T-helper 1 cell treated with Interleukin-12 subunit alpha and Interleukin-12 subunit beta and Interleukin-4 antibody, amounts not matched to agents 30 ng/mL and 1 ng/mL, for 36 hours (primary cell): Measurements from ENCODE around the gene AHCTF1. TPM values are rescaled to one million over a fixed set of nuclear protein-coding genes. Genes with fewer than 3 reads are reported as not detected.
"Not testable (repeated sequence)": the region's sequence is repeated elsewhere in the genome, so short reads cannot be mapped to it uniquely, and the experiment has no call there.

Experiments used
- intact Hi-C: fragments of 100-400 bp; cut with micrococcal nuclease; formaldehyde crosslinking; loops from one replicate; pipeline ENCODE4 v1.15.1; 2024
- total RNA-seq: library from RNA; stranded (reverse); gene quantifications from 2 replicates; pipeline ENCODE4 v1.2.3, GENCODE V29; 2022

The AHCTF1 gene
- total RNA-seq, 1 donor from 2014 or later: 38.2 TPM

DNA sequence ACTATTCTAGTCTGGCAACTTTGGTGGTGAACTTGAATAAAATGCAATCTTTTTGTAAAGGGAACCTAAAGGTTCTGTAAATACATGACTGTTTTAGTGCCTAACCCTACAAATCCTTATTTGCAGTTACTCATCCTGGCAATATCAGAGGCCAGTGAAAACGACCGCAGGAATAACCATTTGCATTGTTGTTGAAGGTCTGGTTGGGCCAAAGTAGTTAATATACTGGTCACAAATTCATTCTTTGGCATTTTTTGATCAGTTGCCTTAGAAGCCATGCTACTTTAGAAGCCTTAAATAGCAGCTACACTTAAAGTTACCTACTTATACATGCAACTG, 93.7 kb downstream of the AHCTF1 start:
- intact Hi-C loops: no loop called here

DNA sequence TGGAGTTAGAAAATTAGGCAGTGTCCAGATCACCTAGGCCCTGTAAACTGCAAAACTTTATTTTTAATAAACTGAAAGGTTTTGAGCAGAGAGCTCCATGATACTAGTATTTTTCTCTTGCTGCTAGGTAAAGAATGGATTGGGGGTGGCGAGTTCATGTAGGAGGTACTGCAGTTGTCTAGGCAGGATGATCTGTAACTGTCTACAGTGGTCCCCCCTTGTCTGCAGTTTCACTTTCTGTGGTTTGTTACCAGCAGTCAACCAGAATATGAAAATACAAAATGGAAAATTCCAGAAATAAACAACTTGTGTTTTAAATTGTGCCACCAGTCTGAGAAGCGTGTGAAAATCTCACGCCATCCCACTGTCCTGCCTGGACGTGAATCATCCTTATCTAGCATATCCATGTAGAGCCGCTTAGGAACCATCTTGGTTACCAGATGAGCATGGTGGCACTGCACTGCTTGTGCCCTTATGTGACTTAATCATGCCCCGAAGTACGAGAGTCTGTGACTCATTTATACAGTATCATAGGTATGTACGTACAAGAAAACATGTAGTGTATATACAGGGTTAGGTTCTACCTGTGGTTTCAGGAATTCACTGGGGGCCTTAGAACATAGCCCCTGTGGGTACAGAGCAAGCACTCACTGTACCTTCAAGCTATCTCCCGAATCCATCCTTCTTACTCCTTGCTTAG, 94.2 kb downstream of the AHCTF1 start:
- intact Hi-C loops: no loop called here

DNA sequence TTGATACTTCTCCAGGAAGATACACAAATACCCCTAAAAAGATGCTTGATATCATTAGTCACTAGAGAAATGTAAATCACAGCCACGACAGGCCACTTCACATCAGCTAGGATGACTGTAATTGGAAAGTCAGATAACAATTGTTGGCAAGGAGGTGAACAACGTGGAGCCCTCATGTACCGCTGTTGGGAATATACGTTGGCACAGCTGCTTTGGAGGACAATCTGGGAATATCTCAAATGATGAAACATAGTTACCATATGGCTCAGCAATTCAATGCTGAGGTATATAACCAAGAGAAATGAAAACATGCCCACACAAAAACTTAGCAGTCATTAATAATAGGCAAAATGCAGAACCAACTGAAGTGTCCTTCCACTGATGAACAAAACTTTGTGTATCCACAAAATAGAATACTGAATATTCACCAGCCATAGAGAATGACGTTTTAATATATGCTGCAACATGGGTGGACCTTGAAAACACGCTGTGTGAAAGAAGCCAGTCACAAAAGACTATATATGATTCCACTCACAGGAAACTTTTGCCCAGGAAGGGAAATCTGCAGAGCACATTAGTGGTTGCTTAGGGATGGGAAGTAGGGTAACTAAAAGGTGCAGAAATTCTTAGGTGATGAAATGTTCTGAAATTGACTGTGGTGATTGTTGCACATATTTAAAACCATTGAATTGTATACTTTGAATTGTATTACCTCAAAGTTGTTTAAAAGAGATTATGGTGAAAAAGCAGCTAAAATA, 95.4 kb downstream of the AHCTF1 start:
- intact Hi-C loops: no loop called here

DNA sequence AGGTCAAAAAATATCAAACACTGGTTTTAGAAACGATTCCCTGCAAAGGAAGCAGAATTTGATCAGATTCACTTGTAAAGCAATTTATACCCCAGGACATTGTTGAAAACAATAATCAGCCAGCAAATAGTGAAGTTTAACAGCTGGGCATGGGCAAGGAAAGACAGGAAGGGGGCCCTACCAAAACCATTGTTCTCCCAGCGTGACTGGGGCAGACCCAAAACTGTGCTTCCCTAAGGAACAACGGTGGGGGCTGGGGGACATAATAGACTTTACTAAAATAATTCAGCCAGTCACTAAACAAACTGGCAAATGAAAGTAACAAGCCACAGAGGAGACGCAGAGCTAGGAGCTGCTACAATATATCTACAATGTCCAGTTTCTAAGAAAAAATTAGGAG, 100.2 kb downstream of the AHCTF1 start:
- intact Hi-C loops: no loop called here

DNA sequence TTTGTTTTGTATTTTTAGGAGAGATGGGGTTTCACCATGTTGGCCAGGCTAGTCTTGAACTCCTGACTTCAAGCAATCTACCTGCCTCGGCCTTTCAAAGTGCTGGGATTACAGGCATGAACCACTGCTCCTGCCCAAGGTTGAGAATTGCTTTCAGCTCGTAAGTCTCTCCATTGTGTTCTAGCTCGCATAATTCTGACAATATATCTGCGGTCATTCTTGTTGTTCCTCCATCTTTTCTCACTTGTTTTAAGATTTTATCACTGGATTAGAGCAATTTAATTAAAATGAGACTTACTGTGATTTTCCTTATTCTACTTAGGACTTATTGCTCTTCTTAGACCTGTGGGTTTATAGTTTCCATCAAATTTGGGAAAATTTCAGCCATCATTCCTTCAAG, 102.9 kb downstream of the AHCTF1 start:
- intact Hi-C loops: no loop called here

DNA sequence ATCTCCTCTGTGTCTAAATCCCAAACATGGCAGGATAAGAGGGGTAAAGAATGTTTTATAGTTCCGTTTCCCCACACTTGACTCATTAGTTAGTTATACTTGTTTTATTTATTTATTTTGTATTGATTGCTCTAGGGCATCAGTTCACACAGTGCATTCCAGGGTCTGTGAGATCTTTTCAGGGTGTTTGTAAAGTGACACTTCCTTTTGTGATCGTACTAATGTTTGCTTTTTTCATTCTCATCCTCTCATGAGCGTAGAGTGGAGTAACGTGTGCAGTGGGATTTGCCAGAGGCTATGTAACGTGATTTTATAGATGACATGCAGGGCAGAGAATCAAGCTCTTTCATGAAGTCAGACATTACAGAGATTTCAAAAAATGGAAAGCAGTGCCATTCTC, 104.4 kb downstream of the AHCTF1 start:
- intact Hi-C loops: no loop called here

DNA sequence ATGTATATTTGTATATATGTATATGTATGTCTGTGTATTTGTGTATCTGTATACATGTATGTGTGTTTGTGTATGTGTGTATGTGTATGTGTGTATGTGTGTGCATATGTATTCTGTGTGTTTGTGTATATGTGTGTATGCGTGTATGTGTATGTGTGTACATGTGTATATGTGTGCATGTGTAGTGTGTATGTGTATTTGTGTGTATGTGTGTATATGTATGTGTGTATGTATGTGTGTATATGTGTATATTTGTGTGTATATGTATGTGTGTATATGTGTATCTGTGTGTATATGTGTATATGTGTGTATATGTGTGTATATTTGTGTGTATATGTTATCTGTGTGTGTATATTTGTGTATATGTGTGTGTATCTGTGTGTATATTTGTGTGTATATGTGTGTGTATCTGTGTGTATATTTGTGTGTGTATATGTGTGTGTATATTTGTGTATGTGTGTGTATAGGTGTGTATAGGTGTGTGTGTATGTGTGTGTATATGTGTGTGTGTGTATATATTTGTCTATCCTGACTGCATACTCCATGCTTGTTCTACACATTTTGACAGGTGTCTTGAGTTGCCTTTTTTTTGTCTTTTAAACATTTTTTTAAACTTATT, 106.1 kb downstream of the AHCTF1 start:
- intact Hi-C loops: no loop called here

DNA sequence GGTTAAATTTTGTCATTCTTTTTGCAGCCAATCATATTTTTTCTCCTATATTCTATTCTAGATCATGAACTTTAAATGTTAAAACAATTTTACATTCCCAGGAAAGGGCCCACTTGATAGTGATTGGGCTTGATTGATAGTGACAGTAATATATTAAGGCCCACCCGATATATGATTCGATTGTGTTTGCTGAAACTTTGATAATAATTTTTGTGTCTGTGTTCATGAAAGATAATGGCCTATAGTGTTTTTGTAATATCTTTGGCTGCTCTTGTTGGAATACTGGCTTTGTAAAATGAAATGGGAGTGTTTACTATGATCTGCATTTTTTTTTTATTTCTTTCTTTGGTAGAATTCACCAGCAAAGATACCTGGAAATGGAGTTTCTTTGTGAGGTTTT, 107.2 kb downstream of the AHCTF1 start:
- intact Hi-C loops: no loop called here

DNA sequence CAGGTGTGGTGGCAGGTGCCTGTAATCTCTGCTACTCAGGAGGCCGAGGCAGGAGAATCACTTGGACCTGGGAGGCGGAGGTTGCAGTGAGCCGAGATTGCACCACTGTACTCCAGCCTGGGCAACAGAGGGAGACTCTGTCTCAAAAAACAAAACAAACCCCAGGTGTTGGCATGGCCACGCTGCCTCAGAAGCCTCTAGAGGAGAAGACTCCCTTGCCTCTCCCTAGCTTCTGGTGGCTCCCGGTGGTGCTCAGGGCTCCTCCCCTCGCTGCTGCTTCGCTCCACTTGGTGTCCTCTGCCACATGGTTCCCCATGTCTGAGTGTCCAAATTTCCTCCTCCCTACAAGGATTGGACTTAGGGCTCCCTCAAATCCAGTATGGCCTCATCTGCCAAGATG, 109.6 kb downstream of the AHCTF1 start:
- intact Hi-C loops: not testable (repeated sequence)

DNA sequence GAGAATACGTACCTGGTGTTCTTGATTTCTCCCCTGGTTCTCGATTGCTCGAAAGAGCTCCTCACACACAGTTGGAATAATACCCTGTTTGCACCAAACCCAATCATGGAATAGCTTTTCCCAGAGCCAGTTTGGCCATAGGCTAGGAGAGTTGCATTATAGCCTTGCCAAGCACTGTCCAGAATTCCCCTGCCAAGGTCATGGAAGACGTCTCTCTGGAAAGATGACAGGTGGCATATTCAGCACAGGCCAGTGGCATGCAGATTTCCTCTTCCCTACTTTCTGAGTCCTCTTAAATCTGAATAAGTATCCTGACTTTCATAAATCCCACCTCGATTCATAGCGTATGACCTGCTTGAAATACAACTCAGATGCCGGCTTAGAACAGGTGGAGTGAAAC, 111.1 kb downstream of the AHCTF1 start:
- intact Hi-C loops: no loop called here

DNA sequence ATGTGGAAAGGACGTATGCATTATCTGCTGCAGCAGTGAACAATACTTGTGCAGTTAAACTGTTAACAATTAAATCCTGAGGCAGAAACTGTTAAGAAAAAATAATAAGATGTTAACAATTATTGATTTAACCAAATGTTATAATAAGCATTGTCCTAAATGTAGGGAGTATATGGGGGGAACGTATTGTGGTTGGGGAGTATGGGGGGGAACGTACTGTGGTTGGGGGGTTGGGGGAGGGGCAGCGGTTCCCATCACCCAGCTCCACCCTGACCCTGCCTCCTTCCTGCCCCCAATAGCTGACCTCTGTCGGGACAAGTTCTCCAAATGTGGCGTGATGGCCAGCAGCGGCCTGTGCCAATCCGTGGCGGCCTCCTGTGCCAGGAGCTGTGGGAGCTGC, 114.0 kb downstream of the AHCTF1 start:
- intact Hi-C loops: not testable (repeated sequence)

DNA sequence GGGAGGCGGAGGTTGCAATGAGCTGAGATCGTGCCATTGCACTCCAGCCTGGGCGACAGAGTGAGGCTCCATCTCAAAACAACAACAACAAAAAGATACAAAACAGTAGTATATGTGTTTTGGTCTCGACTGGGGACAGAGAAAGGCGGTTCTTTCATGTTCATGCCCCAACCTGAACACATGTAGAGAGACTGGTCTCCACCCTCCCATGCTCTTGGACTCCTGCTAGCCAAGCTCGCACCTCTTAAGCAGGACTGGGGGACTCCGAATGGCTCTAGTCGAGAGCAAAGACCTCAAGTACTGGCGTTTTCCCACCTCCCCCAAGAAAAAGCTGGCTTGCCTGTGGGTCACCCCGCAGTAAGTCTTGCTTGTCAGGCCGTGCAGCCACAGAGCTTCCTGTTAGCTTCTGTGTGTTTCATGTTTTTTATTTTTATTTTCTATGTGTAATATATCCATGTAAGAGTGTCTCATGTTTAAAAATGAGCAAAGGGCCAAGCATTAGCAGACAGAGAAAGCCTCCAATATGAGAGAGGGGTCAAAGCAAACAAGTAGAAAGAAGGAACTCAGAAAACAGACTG, 116.0 kb downstream of the AHCTF1 start:
- intact Hi-C loops: no loop called here

DNA sequence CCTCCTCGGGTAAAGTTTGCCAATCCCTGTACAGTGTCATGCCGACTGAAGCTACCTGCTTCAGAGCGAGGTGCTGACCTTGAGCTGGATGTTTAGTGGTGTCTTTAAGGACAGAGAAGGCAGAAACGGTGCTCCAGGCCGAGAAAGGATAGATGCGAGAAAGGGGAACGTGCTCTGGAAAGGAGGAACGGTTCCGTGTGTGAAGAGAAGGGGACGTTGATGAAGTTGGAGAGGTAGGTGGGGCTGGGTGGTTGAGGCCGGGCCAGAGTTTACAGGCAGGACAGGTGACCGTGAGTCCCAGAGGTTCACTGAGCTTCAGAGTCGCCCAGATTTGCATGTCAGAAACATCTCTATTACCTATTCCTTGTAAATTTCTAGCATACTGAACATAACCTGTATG, 116.9 kb downstream of the AHCTF1 start:
- intact Hi-C loops: no loop called here

DNA sequence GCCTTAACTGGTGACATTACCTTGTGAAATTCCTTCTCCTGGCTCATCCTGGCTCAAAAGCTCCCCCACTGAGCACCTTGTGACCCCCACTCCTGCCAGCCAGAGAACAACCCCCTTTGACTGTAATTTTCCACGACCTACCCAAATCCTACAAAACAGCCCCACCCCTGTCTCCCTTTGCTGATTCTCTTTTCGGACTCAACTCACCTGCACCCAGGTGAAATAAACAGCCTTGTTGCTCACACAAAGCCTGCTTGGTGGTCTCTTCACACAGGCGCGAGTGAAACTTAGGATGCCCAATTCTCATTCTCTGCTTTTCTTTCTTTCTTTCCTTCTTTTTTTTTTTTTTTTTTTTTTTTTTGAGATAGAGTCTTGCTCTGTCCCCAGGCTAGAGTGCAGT, 118.4 kb downstream of the AHCTF1 start:
- intact Hi-C loops: not testable (repeated sequence)

DNA sequence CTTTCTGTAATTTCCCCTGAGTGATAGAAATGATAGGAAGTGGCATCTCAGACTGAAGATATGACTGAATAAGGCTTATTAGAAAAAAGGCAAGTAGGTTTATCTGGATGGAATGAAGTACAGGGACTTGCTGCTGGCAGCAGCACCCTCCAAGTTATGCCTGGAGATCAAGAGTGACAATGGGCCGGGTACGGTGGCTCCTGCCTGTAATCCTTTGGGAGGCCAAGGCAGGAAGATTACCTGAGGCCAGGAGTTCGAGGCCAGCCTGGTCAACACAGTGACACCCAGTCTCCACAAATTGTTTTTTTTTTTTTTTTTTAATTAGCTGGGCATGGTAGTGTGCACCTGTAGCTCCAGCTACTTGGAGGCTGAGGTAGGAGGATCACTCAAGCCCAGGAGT, 119.8 kb downstream of the AHCTF1 start:
- intact Hi-C loops: no loop called here

DNA sequence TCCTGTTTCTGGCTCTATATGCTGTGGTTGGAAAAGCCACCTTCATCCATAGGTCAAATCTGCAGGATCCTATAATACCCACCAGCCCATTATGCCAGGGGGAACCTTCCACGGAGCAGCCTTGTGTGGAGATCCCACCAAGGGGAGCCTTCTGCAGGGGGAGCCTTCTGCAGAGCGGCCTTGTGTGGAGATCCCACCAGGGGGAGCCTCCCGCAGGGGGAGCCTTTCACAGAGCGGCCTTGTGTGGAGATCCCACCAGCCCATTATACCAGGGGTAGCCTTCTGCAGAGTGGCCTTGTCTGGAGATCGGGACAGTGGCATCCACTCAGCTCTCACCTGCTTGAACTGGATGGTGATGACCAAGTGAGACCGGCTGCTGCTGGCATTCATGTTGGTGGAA, 122.3 kb downstream of the AHCTF1 start:
- intact Hi-C loops: no loop called here

DNA sequence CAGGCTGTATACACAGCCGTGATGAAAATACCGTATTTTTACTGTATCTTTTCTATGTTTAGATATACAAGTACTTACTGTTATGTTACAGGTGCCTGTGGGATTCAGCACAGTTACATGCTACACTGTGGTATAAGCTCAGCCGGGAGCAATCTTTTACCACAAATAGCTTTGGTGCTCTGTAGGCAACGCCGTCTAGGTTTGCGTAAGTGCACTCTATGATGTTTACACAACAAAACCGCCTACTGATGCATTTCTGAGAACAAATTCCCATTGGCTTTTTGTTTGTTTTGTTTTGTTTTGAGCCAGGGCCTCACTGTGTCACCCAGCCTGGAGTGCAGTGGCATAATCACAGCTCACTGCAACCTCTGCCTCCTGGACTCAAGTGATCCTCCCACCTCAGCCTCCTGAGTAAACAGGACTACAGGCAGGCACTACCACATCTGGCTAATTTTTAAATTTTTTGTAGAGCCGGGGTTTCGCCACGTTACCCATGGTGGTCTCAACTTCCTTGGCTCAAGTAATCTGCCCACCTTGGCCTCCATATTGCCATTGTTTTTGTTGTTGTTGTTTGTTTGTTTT, 126.5 kb downstream of the AHCTF1 start:
- intact Hi-C loops: no loop called here

DNA sequence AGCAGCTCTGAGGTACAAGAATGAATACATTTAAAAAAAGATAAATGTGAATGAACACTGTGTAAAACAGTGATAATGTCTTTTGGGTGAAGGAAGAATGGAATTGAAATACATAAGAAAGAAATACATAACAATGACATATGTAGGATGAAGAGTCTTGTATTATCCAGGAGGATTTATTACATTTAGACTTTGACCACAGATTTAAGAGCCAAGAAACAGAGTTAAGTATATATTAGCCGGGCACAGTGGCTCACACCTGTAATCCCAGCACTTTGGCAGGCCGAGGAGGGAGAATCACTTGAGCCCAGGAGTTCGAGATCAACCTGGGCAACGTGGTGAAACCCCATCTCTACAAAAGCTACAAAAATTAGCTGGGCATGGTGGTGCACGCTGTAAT, 127.9 kb downstream of the AHCTF1 start:
- intact Hi-C loops: no loop called here

DNA sequence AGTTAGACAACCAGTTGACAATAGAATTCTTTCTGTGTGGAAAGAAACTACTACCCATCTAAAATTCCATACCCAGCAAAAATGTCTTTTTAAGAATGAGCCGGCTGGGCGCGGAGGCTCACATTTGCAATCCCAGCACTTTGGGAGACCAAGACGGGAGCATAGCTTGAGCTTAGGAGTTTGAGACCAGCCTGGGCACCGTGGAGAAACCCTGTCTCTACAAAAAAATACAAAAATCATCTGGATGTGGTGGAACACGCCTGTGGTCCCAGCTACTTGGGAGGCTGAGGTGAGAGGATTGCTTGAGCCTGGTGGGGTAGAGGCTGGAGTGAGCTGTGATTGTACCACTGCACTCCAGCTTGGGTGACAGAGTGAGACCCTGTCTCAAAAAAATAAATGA, 128.4 kb downstream of the AHCTF1 start:
- intact Hi-C loops: no loop called here

DNA sequence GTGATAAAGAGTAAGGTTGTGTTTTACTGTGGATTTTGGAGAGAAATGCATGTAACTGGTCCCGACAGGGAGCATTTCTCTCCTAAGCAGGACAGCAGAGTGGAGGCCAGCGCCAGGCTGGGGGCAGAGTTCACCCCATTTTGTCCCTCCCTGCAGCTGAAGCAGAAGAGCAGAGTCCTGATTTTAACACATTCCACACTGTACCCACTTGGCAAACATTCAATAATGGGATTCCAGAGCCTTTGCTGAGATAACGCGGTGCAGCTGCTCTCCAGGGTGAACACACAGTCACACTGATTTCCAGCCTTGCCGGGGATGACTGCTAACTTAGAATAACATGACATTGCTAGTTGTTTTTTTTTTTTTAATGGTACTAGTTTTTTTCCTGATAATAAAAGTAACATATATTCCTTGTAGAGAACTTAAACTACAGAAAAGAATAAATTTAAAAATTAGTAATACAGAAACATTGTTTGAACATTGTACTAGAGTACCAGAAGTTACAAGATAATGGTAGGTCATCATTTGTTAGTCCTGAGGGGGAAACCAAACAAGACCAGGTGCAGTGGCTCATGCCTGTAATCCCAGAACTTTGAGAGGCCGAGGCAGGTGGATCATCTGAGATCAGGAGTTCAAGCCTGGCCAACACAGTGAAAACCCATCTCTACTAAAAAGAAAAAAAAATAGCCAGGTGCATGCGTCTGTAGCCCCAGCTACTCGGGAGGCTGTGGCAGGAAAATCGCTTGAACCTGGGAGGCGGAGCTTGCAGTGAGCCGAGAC, 130.3 kb downstream of the AHCTF1 start:
- intact Hi-C loops: no loop called here

DNA sequence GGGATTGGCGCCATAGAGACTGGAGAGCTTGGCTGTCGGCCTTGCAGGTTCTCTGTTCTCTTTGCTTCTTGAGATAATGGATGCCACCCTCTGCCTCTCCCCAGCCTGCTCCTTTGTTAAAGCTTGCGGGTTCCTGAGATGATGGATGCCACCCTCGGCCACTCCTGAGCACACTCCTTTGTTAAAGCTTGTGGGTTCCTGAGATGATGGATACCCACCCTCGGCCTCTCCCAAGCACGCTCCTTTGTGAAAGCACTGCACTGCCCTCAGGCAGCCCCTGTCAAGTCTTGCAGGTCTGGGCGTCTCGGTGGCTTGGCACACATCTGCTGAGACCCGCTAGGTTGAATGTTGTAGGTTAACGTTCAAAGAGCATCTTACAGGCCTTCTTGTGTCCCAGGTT, 131.0 kb downstream of the AHCTF1 start:
- intact Hi-C loops: no loop called here
